Nephron (organoid): Measurements from ENCODE around the gene ATRNL1.
"Not testable (repeated sequence)": the region's sequence is repeated elsewhere in the genome, so short reads cannot be mapped to it uniquely, and the experiment has no call there.

Experiments used
- H3K27ac Mint-ChIP-seq, 3 experiments: 2 replicates each; pipeline ENCODE4 v1.8.0; 2020; ENCODE audit warnings: mixed read lengths in 3 of 3, mild to moderate bottlenecking in 2 of 3, moderate library complexity in 1 of 3
- H3K27me3 Mint-ChIP-seq: 2 replicates; pipeline ENCODE4 v1.8.0; 2021; ENCODE audit warnings: low read depth, mild to moderate bottlenecking, moderate library complexity, mixed read lengths
- H3K36me3 Mint-ChIP-seq: 2 replicates; pipeline ENCODE4 v1.8.0; 2020; ENCODE audit warnings: low read depth, mixed read lengths
- H3K4me1 Mint-ChIP-seq: 2 replicates; pipeline ENCODE4 v1.8.0; 2020; ENCODE audit warnings: mixed read lengths
- H3K4me3 Mint-ChIP-seq, 3 experiments: 2 replicates each; pipeline ENCODE4 v1.8.0; 2020; ENCODE audit warnings: mild to moderate bottlenecking in 3 of 3, mixed read lengths in 3 of 3, moderate library complexity in 2 of 3
- H3K9me3 Mint-ChIP-seq: 2 replicates; pipeline ENCODE4 v1.8.0; 2020; ENCODE audit warnings: mixed read lengths
- CTCF ChIP-seq, 3 experiments: fragments of 200-600 bp; sonication (generic); IDR thresholded peaks; one replicate each; pipeline ENCODE4 v1.5.0; 2021; ENCODE audit warnings: antibody characterized with exemption in 3 of 3; ENCODE audit not compliant: unreplicated experiment in 3 of 3

The ATRNL1 gene

GRCh38 chr10:115525141-115525540 lies 432.0 kb downstream of the ATRNL1 start:
- no peak for TF ChIP-seq CTCF (IDR thresholded peaks at IDR 0.05; ENCODE audit: unreplicated experiment in 3 of 3)
- Mint-ChIP-seq H3K9me3 (peaks cover 15% of the 10 kb centered on the region), H3K36me3 (peaks cover 13% of the 10 kb centered on the region)

GRCh38 chr10:115527682-115528081 lies 434.5 kb downstream of the ATRNL1 start:
- H3K4me1 Mint-ChIP-seq, H3K4me3 Mint-ChIP-seq, H3K27me3 Mint-ChIP-seq, H3K27ac Mint-ChIP-seq: not testable (repeated sequence)
- H3K36me3 Mint-ChIP-seq = peaks cover 16% of the 10 kb centered on the region
- peaks cover 14% of the 10 kb centered on the region for H3K9me3 Mint-ChIP-seq

More at GRCh38 chr10:115525141-115525540, 432.0 kb downstream of the ATRNL1 start:
- Mint-ChIP-seq H3K27me3 (no peaks in the 10 kb centered on the region), H3K4me1 (no peaks in the 10 kb centered on the region), H3K27ac (no peak overlapping the region), H3K4me3 (no peak overlapping the region)

DNA sequence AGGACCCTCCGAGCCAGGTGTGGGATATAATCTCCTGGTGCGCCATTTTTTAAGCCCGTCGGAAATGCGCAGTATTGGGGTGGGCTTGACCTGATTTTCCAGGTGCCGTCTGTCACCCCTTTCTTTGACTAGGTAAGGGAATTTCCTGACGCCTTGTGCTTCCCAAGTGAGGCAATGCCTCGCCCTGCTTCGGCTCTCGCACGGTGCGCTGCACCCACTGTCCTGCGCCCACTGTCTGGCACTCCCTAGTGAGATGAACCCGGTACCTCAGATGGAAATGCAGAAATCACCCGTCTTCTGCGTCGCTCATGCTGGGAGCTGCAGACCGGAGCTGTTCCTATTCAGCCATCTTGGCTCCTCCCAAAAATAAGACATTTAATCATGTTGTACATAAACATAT lies 443.2 kb downstream of the ATRNL1 start:
- peaks cover 15% of the 10 kb centered on the region for H3K36me3 Mint-ChIP-seq
- H3K27ac Mint-ChIP-seq, H3K27me3 Mint-ChIP-seq, H3K4me3 Mint-ChIP-seq, H3K4me1 Mint-ChIP-seq: not testable (repeated sequence)
- H3K9me3 Mint-ChIP-seq = peaks cover 22% of the 10 kb centered on the region

DNA sequence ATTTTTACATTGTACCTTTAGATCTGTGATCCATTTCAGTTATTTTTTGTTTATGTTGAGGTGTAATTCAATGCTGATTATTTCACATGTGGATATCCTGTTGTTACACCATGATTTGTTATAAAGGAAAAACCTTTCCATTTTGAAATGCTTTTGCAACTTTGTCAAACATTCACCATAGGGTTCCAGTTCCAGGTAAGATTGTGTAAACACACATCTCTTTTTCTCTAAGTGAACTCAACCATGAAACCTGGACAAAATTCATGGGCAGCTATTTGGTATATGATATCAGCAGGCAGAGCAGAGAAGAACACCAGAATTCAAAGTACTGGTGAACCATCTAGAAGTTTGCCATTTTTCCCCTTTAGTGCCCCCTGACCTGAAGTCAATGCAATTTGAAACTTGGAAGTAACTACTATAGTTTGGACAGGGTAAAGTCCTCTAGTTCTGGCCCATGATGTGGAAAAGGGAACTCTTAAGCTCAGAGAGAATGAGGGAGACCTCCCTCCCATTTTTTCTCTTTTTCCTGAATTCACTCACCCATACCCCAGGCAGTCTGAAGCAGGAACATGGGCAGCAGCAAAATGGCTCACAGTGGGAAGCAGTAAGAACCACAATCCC lies 446.1 kb downstream of the ATRNL1 start:
- H3K36me3 Mint-ChIP-seq = peaks cover 14% of the 10 kb centered on the region

DNA sequence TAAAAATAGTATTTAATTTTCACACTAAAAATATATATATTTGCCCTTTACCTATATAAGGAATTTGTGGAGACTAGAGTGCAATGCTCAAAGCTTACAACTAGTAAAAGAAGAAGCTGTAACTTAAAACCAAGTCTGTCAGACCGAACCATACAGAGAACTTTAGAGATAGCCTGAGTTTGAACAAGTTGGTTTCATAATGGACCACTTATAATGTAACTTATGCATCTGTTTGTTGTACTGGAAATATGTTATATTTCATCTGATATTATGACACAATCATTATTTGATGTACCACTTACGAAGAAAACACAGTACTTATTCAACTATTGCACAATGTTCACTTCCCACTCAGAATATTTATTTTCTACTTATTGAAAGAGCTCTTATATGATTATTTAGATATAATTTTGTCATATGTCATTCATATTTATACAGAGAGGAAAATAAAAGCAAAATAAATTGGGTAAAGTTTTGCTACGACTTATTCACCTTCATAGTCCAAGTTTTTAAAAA lies 462.8 kb downstream of the ATRNL1 start:
- Mint-ChIP-seq H3K9me3 (no peaks in the 10 kb centered on the region), H3K27me3 (no peaks in the 10 kb centered on the region), H3K36me3 (no peaks in the 10 kb centered on the region), H3K4me1 (no peaks in the 10 kb centered on the region), H3K27ac (no peak overlapping the region), H3K4me3 (no peak overlapping the region)
- TF ChIP-seq CTCF (IDR thresholded peaks at IDR 0.05; ENCODE audit: unreplicated experiment in 3 of 3) = no peak

More for the DNA sequence above, 446.1 kb downstream of the ATRNL1 start:
- H3K4me3 Mint-ChIP-seq = no peak overlapping the region
- H3K27me3 Mint-ChIP-seq = no peaks in the 10 kb centered on the region
- H3K9me3 Mint-ChIP-seq = peaks cover 23% of the 10 kb centered on the region
- no peak for TF ChIP-seq CTCF (IDR thresholded peaks at IDR 0.05; ENCODE audit: unreplicated experiment in 3 of 3)
- H3K4me1 Mint-ChIP-seq = no peaks in the 10 kb centered on the region
- no peak overlapping the region for H3K27ac Mint-ChIP-seq

DNA sequence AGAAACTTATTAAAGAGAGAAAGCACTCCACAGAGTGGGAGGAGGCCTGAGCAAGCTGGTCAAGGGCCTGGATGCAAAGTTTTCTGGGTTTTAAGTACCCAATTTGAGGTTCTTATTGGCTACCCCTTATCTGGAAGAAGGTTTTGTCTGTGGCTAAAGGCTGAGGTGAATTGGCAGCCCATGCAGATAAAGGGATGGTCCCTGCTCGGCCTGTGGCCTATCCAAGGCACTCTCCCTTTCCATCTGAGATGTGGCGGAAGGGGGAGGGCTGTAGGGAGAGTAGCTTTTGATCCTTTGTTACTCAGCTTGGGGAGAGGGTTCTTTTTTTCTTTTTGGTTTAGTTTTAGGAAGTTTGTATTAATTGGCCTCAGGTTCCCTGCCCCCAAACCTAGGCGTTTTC lies 465.1 kb downstream of the ATRNL1 start:
- Mint-ChIP-seq H3K4me3 (no peak overlapping the region), H3K27ac (no peak overlapping the region), H3K4me1 (no peaks in the 10 kb centered on the region), H3K9me3 (no peaks in the 10 kb centered on the region), H3K36me3 (no peaks in the 10 kb centered on the region), H3K27me3 (no peaks in the 10 kb centered on the region)
- no peak for TF ChIP-seq CTCF (IDR thresholded peaks at IDR 0.05; ENCODE audit: unreplicated experiment in 3 of 3)

DNA sequence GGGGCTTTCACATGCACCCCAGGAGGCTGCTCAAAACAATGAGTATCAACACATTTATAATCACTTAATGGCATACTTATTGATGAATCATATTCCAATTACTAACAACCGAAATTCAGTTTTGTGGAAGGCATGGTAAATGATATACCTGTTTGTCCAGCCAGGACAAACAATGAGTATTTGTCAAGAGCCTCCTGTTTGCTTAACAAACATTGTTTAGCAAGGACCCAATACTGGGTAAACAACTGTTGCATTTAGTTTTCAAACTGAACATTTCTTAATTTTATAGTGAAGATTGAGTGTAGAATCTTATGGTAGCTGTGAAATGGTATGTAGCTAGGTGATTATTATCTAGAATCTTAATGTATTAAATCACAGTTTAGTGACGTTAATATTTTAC lies 473.7 kb downstream of the ATRNL1 start:
- no peak overlapping the region for H3K27ac Mint-ChIP-seq
- no peak overlapping the region for H3K4me3 Mint-ChIP-seq
- no peaks in the 10 kb centered on the region for H3K36me3 Mint-ChIP-seq
- no peak for TF ChIP-seq CTCF (IDR thresholded peaks at IDR 0.05; ENCODE audit: unreplicated experiment in 3 of 3)
- no peaks in the 10 kb centered on the region for H3K27me3 Mint-ChIP-seq
- H3K4me1 Mint-ChIP-seq = no peaks in the 10 kb centered on the region
- H3K9me3 Mint-ChIP-seq = no peaks in the 10 kb centered on the region
